B cell (primary cell): ENCODE data around the gene PTPN14. TPM values are rescaled to one million over a fixed set of nuclear protein-coding genes. Genes with fewer than 3 reads are reported as not detected.

Experiments used
- ATAC-seq: fragments of 200-7000 bp; cut with Tn5 transposase; one replicate; pipeline ENCODE4 v1.10.0; 2021; ENCODE audit warnings: low read depth, mild to moderate bottlenecking, moderate number of reproducible peaks, moderate library complexity
- CTCF ChIA-PET: fragments of 350-600 bp; sonication (Branson Sonifier 250); formaldehyde crosslinking; loops from one replicate; lab custom pipeline; 2021; ENCODE audit warnings: antibody characterized with exemption, inconsistent platforms; lab: Charles Lee
- POLR2A ChIA-PET: fragments of 350-600 bp; sonication (Branson Sonifier 250); formaldehyde crosslinking; loops from one replicate; lab custom pipeline; 2021; ENCODE audit warnings: antibody characterized with exemption; lab: Charles Lee
- DNase-seq: peaks from one replicate; pipeline ENCODE4 v3.0.0; 2013
- H2AFZ ChIP-seq: 2 replicates; pipeline ENCODE4 v1.6.1; 2012; ENCODE audit warnings: mild to moderate bottlenecking, low read depth, low read length; ENCODE audit not compliant: insufficient read depth, poor library complexity, severe bottlenecking
- H3K27ac ChIP-seq, 2 donors: 1 replicate in 1 of 2; 2 replicates in 1 of 2; pipeline ENCODE4 v1.5.1; 2012 to 2013; ENCODE audit warnings: low read length in 2 of 2, mild to moderate bottlenecking in 2 of 2, moderate library complexity in 1 of 2
- H3K27me3 ChIP-seq, 4 experiments: fragments of 200-600 bp in 1 of 4; sonication (generic) in 1 of 4; replicated peaks in 1 of 4; 1 replicate in 2 of 4; 2 replicates in 2 of 4; pipeline versions ENCODE4 v1.6.1 to v1.7.0; 2013 to 2016; ENCODE audit warnings: low read length in 3 of 4, mild to moderate bottlenecking in 2 of 4, mixed read lengths in 1 of 4, moderate library complexity in 1 of 4; ENCODE audit not compliant: insufficient read depth in 4 of 4, control insufficient read depth in 3 of 4; ENCODE audit errors: control extremely low read depth in 1 of 4
- H3K36me3 ChIP-seq, 2 experiments: replicated peaks in 1 of 2; 1 replicate in 1 of 2; 2 replicates in 1 of 2; pipeline versions ENCODE4 v1.6.1 to v1.7.1; 2013; ENCODE audit warnings: low read length in 1 of 2; ENCODE audit not compliant: insufficient read depth in 2 of 2, control insufficient read depth in 1 of 2; ENCODE audit errors: control extremely low read depth in 1 of 2, extremely low read depth in 1 of 2
- H3K4me1 ChIP-seq, 2 donors: fragments of 200-600 bp in 1 of 2; sonication (generic) in 1 of 2; 1 replicate in 1 of 2; 2 replicates in 1 of 2; pipeline versions ENCODE4 v1.5.1 to v1.6.1; 2013 to 2017; ENCODE audit warnings: low read length in 2 of 2; ENCODE audit not compliant: control insufficient read depth in 2 of 2, insufficient read depth in 2 of 2
- H3K4me2 ChIP-seq: replicated peaks from 2 replicates; pipeline ENCODE3; 2012; ENCODE audit warnings: mild to moderate bottlenecking, low read depth, low read length; ENCODE audit not compliant: poor library complexity, severe bottlenecking
- H3K4me3 ChIP-seq, 5 experiments: fragments of 200-600 bp in 1 of 5; sonication (generic) in 1 of 5; 1 replicate in 3 of 5; 2 replicates in 2 of 5; pipeline versions ENCODE4 v1.5.1 to v1.7.0; 2011 to 2016; ENCODE audit warnings: low read length in 4 of 5, mild to moderate bottlenecking in 4 of 5, low read depth in 2 of 5, control low read depth in 1 of 5, moderate library complexity in 1 of 5; ENCODE audit not compliant: insufficient read depth in 1 of 5; ENCODE audit errors: control extremely low read depth in 1 of 5, extremely low read depth in 1 of 5
- H3K79me2 ChIP-seq: fragments of 200-600 bp; sonication (generic); one replicate; pipeline ENCODE4 v1.6.0; 2016; ENCODE audit warnings: low read length; ENCODE audit not compliant: control insufficient read depth, insufficient read depth
- H3K9ac ChIP-seq: fragments of 200-600 bp; sonication (generic); 2 replicates; pipeline ENCODE4 v1.6.1; 2017; ENCODE audit warnings: mild to moderate bottlenecking, low read length, moderate library complexity
- H3K9me3 ChIP-seq, 3 donors: one replicate each; pipeline versions ENCODE4 v1.6.1 to v1.7.1; 2013; ENCODE audit warnings: low read length in 2 of 3; ENCODE audit not compliant: control insufficient read depth in 2 of 3, insufficient read depth in 1 of 3; ENCODE audit errors: control extremely low read depth in 1 of 3
- H4K20me1 ChIP-seq: 2 replicates; pipeline ENCODE4 v1.6.0; 2012; ENCODE audit warnings: mild to moderate bottlenecking, low read length; ENCODE audit not compliant: insufficient read depth, control insufficient read depth, poor library complexity, severe bottlenecking
- H3K27ac Mint-ChIP-seq: one replicate; pipeline ENCODE4 v1.8.0; 2021; ENCODE audit warnings: mixed read lengths
- H3K27me3 Mint-ChIP-seq: one replicate; pipeline ENCODE4 v1.8.0; 2021; ENCODE audit warnings: mixed read lengths
- H3K4me1 Mint-ChIP-seq: one replicate; pipeline ENCODE4 v1.8.0; 2021; ENCODE audit warnings: mixed read lengths
- H3K4me3 Mint-ChIP-seq: one replicate; pipeline ENCODE4 v1.8.0; 2021; ENCODE audit warnings: mixed read lengths
- H3K9me3 Mint-ChIP-seq: one replicate; pipeline ENCODE4 v1.8.0; 2022; ENCODE audit warnings: mixed read lengths; ENCODE audit not compliant: insufficient read depth
- EZH2 ChIP-seq: IDR thresholded peaks from 2 replicates; pipeline ENCODE4 v1.6.1; 2012; ENCODE audit warnings: borderline replicate concordance, low read depth, mild to moderate bottlenecking, moderate library complexity, low read length; ENCODE audit not compliant: insufficient read depth, poor library complexity, severe bottlenecking
- WGBS: methylation state at CpG from one replicate; pipeline ENCODE4 v1.1.5; 2013; ENCODE audit warnings: missing lambda C conversion rate; ENCODE audit not compliant: insufficient coverage; 5-methylcytosine and 5-hydroxymethylcytosine counted together
- intact Hi-C: fragments of 100-400 bp; cut with micrococcal nuclease; formaldehyde crosslinking; loops from one replicate; pipeline ENCODE4 v1.10.0; 2022
- polyA plus RNA-seq: library from polyadenylated mRNA; depleted of rRNA; stranded (reverse); fragments of >200 nt; gene quantifications from 2 replicates; pipeline ENCODE4 v1.2.3, GENCODE V29; 2012
- total RNA-seq, 2 donors: library from RNA; stranded (reverse); fragments of 120-200 nt in 1 of 2; gene quantifications; 1 replicate in 1 of 2; 2 replicates in 1 of 2; pipeline versions ENCODE4 v1.2.3 to v1.2.4, GENCODE V29; 2013 to 2022
- TF ChIP-seq, protein P1 (sequence below): fragments of 200-600 bp; IDR thresholded peaks from one replicate; pipeline ENCODE4 v1.8.0; 2022; ENCODE audit warnings: antibody characterized with exemption, mild to moderate bottlenecking

Gene PTPN14
- total and polyA plus RNA-seq, 2 donors (not counting 1 experiment from before 2014, with no cell fraction given), result under 0.01 TPM; not detected in 1

DNA sequence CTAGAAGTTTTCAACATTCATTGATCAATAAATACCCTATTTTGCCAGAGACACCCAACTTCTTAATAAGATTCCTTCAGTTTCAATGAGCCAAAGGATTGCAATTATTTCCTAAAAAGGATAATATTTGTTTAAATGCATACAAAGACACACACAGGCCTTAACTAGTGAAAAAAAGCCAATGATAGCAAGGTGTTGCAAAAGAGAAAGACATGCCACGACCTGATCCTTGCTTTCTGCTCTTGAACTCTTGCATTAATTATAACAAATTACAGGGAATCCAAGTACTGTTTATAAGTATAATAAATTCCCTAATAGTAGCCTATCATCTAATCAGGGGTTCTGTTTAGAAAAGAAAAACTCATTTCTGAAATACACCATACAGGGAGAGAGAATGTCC, 131.1 kb downstream of the PTPN14 start:
- CTCF ChIA-PET, result no interaction called here
- WGBS, result no CpG with 5 or more reads among the region's 1 CpG
- H4K20me1 ChIP-seq, result no peaks in the 10 kb centered on the region
- H3K9ac ChIP-seq, result no peak overlapping the region
- POLR2A ChIA-PET, result no interaction called here
- H2AFZ ChIP-seq, result no peak overlapping the region
- intact Hi-C loops, result no loop called here
- no peak overlapping the region for H3K27ac ChIP-seq
- no peaks in the 10 kb centered on the region for H3K4me1 ChIP-seq
- no peaks in the 10 kb centered on the region for H3K36me3 ChIP-seq
- Mint-ChIP-seq H3K27ac (no peak overlapping the region), H3K27me3 (peaks cover 22% of the 10 kb centered on the region), H3K9me3 (no peaks in the 10 kb centered on the region), H3K4me1 (no peaks in the 10 kb centered on the region), H3K4me3 (no peak overlapping the region)
- DNase-seq (no peak), ATAC-seq (no peak)
- no peak overlapping the region for H3K4me3 ChIP-seq
- H3K79me2 ChIP-seq, result no peaks in the 10 kb centered on the region
- H3K4me2 ChIP-seq, result no peak overlapping the region
- TF ChIP-seq EZH2, result no peak
- TF ChIP-seq, protein P1, sequence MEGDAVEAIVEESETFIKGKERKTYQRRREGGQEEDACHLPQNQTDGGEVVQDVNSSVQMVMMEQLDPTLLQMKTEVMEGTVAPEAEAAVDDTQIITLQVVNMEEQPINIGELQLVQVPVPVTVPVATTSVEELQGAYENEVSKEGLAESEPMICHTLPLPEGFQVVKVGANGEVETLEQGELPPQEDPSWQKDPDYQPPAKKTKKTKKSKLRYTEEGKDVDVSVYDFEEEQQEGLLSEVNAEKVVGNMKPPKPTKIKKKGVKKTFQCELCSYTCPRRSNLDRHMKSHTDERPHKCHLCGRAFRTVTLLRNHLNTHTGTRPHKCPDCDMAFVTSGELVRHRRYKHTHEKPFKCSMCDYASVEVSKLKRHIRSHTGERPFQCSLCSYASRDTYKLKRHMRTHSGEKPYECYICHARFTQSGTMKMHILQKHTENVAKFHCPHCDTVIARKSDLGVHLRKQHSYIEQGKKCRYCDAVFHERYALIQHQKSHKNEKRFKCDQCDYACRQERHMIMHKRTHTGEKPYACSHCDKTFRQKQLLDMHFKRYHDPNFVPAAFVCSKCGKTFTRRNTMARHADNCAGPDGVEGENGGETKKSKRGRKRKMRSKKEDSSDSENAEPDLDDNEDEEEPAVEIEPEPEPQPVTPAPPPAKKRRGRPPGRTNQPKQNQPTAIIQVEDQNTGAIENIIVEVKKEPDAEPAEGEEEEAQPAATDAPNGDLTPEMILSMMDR, result no peak
- H3K27me3 ChIP-seq, result no peaks in the 10 kb centered on the region
- peaks cover 0 to 2% (median 0%) of the 10 kb centered on the region in 3 donors for H3K9me3 ChIP-seq

DNA sequence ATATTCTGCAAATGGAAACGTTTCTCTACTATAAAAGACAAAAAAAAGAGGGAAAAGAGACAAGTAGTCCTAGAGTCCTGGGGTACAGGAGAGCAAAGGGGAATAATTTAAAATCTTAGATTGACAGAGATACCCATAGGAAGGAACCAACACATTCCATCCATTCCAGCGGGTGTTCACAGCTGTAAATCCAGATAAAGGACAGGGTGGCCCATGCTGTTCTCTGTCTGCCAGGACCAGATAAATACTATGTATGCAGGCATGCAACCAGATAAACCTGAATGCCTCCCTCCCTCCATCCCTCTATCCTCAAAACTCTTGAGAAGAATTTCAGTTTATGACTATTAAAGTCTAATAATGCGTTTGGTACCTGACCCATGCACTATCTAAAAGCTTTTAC, 131.8 kb downstream of the PTPN14 start:
- no peaks in the 10 kb centered on the region for H3K36me3 ChIP-seq
- WGBS, result no CpG with 5 or more reads among the region's 3 CpGs
- no peak for DNase-seq
- H3K9me3 Mint-ChIP-seq, result no peaks in the 10 kb centered on the region
- H3K9me3 ChIP-seq, result peaks cover 0 to 2% (median 0%) of the 10 kb centered on the region in 3 donors
- H3K4me1 ChIP-seq, result no peaks in the 10 kb centered on the region
- H3K27me3 Mint-ChIP-seq, result peaks cover 25% of the 10 kb centered on the region
- ChIA-PET CTCF (no interaction called here), POLR2A (no interaction called here)
- no peak overlapping the region for H3K9ac ChIP-seq
- H3K4me3 ChIP-seq, result no peak overlapping the region
- no peak overlapping the region for H3K4me2 ChIP-seq
- no peak for ATAC-seq
- intact Hi-C loops, result no loop called here
- H3K27ac ChIP-seq, result no peak overlapping the region
- no peaks in the 10 kb centered on the region for H4K20me1 ChIP-seq
- H3K4me1 Mint-ChIP-seq, result no peaks in the 10 kb centered on the region
- TF ChIP-seq, protein P1, result no peak
- TF ChIP-seq EZH2, result no peak
- no peak overlapping the region for H3K27ac Mint-ChIP-seq
- no peak overlapping the region for H2AFZ ChIP-seq
- no peak overlapping the region for H3K4me3 Mint-ChIP-seq
- no peaks in the 10 kb centered on the region for H3K79me2 ChIP-seq
- no peaks in the 10 kb centered on the region for H3K27me3 ChIP-seq
